Activated CD8-positive, alpha-beta memory T cell treated with anti-CD3 and anti-CD28 coated beads, Interleukin-2, amount 50 U/mL, for 4 hours (primary cell): ENCODE measurements around the gene SLC6A13.
A peak's percentile ranks its signal among the peaks of the same experiment; 100 is the strongest.
"Not testable (repeated sequence)": the region's sequence is repeated elsewhere in the genome, so short reads cannot be mapped to it uniquely, and the experiment has no call there.

Experiments used
- DNase-seq: peaks from one replicate; pipeline ENCODE4 v3.0.0-alpha.2; 2020

SLC6A13 gene

GRCh38 chr12:195951-196350 is 66.7 kb downstream of the SLC6A13 start:
- DNase-seq, result no peak

GRCh38 chr12:195156-195555 is 67.5 kb downstream of the SLC6A13 start:
- DNase-seq, result no peak

- no peak for DNase-seq
These were observed 68.4 kb downstream of the SLC6A13 start for GRCh38 chr12:194276-194675.

- no peak for DNase-seq
These were observed 69.4 kb downstream of the SLC6A13 start for GRCh38 chr12:193261-193660.

- DNase-seq, result no peak
These were observed 71.1 kb downstream of the SLC6A13 start for GRCh38 chr12:191541-191940.

GRCh38 chr12:190881-191280 is 71.8 kb downstream of the SLC6A13 start:
- no peak for DNase-seq

- DNase-seq, result no peak
These were observed 73.0 kb downstream of the SLC6A13 start for GRCh38 chr12:189622-189962.

- DNase-seq, result peak; percentile 29
These were observed 73.6 kb downstream of the SLC6A13 start for GRCh38 chr12:188910-189621.

- DNase-seq, result not testable (repeated sequence)
These were observed 74.4 kb downstream of the SLC6A13 start for GRCh38 chr12:187986-188909.

- DNase-seq, result no peak
These were observed 76.5 kb downstream of the SLC6A13 start for GRCh38 chr12:186006-186625.

- DNase-seq, result no peak
These were observed 77.1 kb downstream of the SLC6A13 start for GRCh38 chr12:185576-185955.

- no peak for DNase-seq
These were observed 77.6 kb downstream of the SLC6A13 start for GRCh38 chr12:184811-185575.

GRCh38 chr12:182381-182892 is 80.2 kb downstream of the SLC6A13 start:
- DNase-seq, result no peak

- no peak for DNase-seq
These were observed 80.7 kb downstream of the SLC6A13 start for GRCh38 chr12:181921-182320.

GRCh38 chr12:180445-180844 is 82.2 kb downstream of the SLC6A13 start:
- no peak for DNase-seq

GRCh38 chr12:179885-180284 is 82.8 kb downstream of the SLC6A13 start:
- no peak for DNase-seq

- no peak for DNase-seq
These were observed 83.3 kb downstream of the SLC6A13 start for GRCh38 chr12:179131-179884.

GRCh38 chr12:178829-179109 is 83.9 kb downstream of the SLC6A13 start:
- DNase-seq, result no peak

GRCh38 chr12:177980-178828 is 84.4 kb downstream of the SLC6A13 start:
- no peak for DNase-seq

- DNase-seq, result no peak
These were observed 85.2 kb downstream of the SLC6A13 start for GRCh38 chr12:177336-177979.
